Panc1 (cell line): ENCODE data around the gene RADIL. TPM values are rescaled to one million over a fixed set of nuclear protein-coding genes. Genes with fewer than 3 reads are reported as not detected.

ENCODE experiments used
- ATAC-seq: fragments of 200-7000 bp; cut with Tn5 transposase; 2 replicates; pipeline ENCODE4 v1.9.1; 2020; ENCODE audit warnings: mild to moderate bottlenecking, moderate library complexity
- BruUV-seq: library from RNA; stranded (reverse); fragments of 400-500 nt; replicated peaks from 2 replicates; lab custom pipeline; 2021; lab: Mats Ljungman, UMichigan
- CTCF ChIA-PET: fragments of 300-600 bp; sonication (Branson Sonifier 250); formaldehyde crosslinking; loops from one replicate; lab custom pipeline; 2022; ENCODE audit warnings: antibody characterized with exemption; lab: Charles Lee
- POLR2A ChIA-PET: fragments of 300-600 bp; sonication (Branson Sonifier 250); formaldehyde crosslinking; loops from one replicate; lab custom pipeline; 2022; ENCODE audit warnings: antibody characterized with exemption; lab: Charles Lee
- DNase-seq: peaks from one replicate; pipeline ENCODE4 v3.0.0-alpha.2; 2010; ENCODE audit warnings: low read depth, low spot score
- H3K27ac ChIP-seq: 2 replicates; pipeline ENCODE4 v1.5.1; 2011; ENCODE audit warnings: mild to moderate bottlenecking, low read length, inconsistent platforms
- H3K27me3 ChIP-seq: fragments of 200-500 bp; sonication (Bioruptor generic); 2 replicates; pipeline ENCODE4 v1.6.0; 2014; ENCODE audit warnings: low read length, inconsistent platforms; ENCODE audit not compliant: control insufficient read depth, insufficient read depth
- H3K36me3 ChIP-seq: fragments of 200-500 bp; sonication (Bioruptor generic); 2 replicates; pipeline ENCODE4 v1.5.1; 2014; ENCODE audit warnings: inconsistent platforms, mild to moderate bottlenecking, low read length, moderate library complexity; ENCODE audit not compliant: control insufficient read depth, insufficient read depth
- H3K4me1 ChIP-seq: 2 replicates; pipeline ENCODE4 v1.5.1; 2011; ENCODE audit warnings: inconsistent platforms, mild to moderate bottlenecking, low read length, moderate library complexity; ENCODE audit not compliant: control insufficient read depth, insufficient read depth
- H3K4me3 ChIP-seq, 2 experiments: 2 replicates each; pipeline ENCODE4 v1.5.1; 2011 to 2012; ENCODE audit warnings: low read depth in 2 of 2, low read length in 2 of 2, mild to moderate bottlenecking in 2 of 2, inconsistent platforms in 1 of 2, moderate library complexity in 1 of 2
- H3K9me3 ChIP-seq: fragments of 200-500 bp; sonication (Bioruptor generic); 2 replicates; pipeline ENCODE4 v1.5.1; 2014; ENCODE audit warnings: low read depth, mild to moderate bottlenecking, inconsistent platforms, low read length, moderate library complexity; ENCODE audit not compliant: control insufficient read depth, insufficient read depth
- CTCF ChIP-seq: fragments of 450-650 bp; IDR thresholded peaks from 2 replicates; pipeline ENCODE4 v1.5.1; 2017; ENCODE audit warnings: mild to moderate bottlenecking
- POLR2AphosphoS5 ChIP-seq: IDR thresholded peaks from 2 replicates; pipeline ENCODE4 v1.6.1; 2012; ENCODE audit warnings: mild to moderate bottlenecking, low read depth, low read length, moderate library complexity
- REST ChIP-seq, 2 experiments: IDR thresholded peaks; 2 replicates each; pipeline ENCODE4 v1.6.1; 2011 to 2012; ENCODE audit warnings: low read depth in 2 of 2, control low read depth in 1 of 2, low read length in 1 of 2, mild to moderate bottlenecking in 1 of 2, moderate library complexity in 1 of 2; ENCODE audit not compliant: insufficient read depth in 1 of 2
- SIN3A ChIP-seq: IDR thresholded peaks from 2 replicates; pipeline ENCODE4 v1.6.1; 2012; ENCODE audit warnings: low read depth, mild to moderate bottlenecking, low read length, moderate library complexity, borderline replicate concordance; ENCODE audit not compliant: insufficient read depth
- TCF7L2 ChIP-seq: IDR thresholded peaks from 2 replicates; pipeline ENCODE4 v1.6.1; 2011; ENCODE audit warnings: mild to moderate bottlenecking, low read depth, low read length, inconsistent platforms
- in situ Hi-C: cut with HindIII; loops from 2 replicates; pipeline ENCODE4 v1.10.0; 2016; ENCODE audit warnings: low sequenced_read_pairs, low pct_unique_long_range_greater_than_20kb
- intact Hi-C: fragments of 100-400 bp; cut with micrococcal nuclease; formaldehyde crosslinking; loops from one replicate; pipeline ENCODE4 v1.10.0; 2022; ENCODE audit not compliant: unreplicated experiment
- total RNA-seq: library from RNA; stranded (reverse); gene quantifications from one replicate; pipeline ENCODE4 v1.2.1, GENCODE V29; 2021; ENCODE audit not compliant: unreplicated experiment

Gene RADIL
- total RNA-seq, 1 experiment from 2014 or later, result 1.3 TPM

DNA sequence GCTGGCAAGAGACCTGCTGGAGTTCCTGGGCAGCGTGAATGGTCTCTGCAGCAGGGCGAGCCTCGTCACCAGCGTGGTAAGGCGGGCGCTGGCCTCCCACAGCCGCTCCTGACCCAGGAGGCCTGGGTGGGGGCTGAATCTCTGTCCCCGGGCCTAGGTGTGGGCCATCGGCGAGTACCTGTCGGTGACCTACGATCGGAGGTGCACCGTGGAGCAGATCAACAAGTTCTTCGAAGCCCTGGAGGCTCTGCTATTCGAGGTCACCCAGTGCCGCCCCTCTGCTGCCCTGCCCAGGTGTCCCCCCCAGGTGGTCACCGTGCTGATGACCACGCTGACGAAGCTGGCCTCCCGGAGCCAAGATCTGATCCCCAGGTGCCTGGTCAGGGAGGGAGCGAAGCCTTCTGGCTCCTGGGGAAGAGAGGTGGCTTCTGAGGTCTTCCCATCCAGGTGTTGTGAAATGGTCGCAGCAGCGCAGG lies 93.0 kb downstream of the RADIL start:
- H3K4me1 ChIP-seq, result no peaks in the 10 kb centered on the region
- H3K27me3 ChIP-seq, result no peaks in the 10 kb centered on the region
- DNase-seq (no peak), ATAC-seq (no peak)
- intact Hi-C loops (no loop called here), in situ Hi-C loops (no loop called here)
- H3K36me3 ChIP-seq, result no peaks in the 10 kb centered on the region; the same call in 1 of the 2 replicates
- no peak overlapping the region for H3K4me3 ChIP-seq
- no peak overlapping the region for H3K27ac ChIP-seq
- ChIA-PET CTCF (interaction anchor here (0.5 to 0.6 kb wide), 2 partner anchors 43 to 416 kb away, joined by 3 read pairs; no protein-coding TSS in a partner anchor), POLR2A (no interaction called here)
- TF ChIP-seq TCF7L2 (no peak), REST (IDR thresholded peaks at IDR 0.05; ENCODE audit: insufficient read depth in 1 of 2, low read depth in 2 of 2, low read length in 1 of 2) (no peak), CTCF (no peak), POLR2AphosphoS5 (no peak), SIN3A (no peak)
- H3K9me3 ChIP-seq, result no peaks in the 10 kb centered on the region
- BruUV-seq, result no TSS peak

- intact Hi-C loops, result no loop called here
- Histone ChIP-seq H3K27ac (no peak overlapping the region), H3K9me3 (no peaks in the 10 kb centered on the region), H3K4me1 (no peaks in the 10 kb centered on the region), H3K27me3 (no peaks in the 10 kb centered on the region), H3K4me3 (no peak overlapping the region), H3K36me3 (no peaks in the 10 kb centered on the region; the same call in 1 of the 2 replicates)
- ATAC-seq (no peak), DNase-seq (no peak)
- CTCF ChIA-PET, result no interaction called here
- no peak for TF ChIP-seq POLR2AphosphoS5
- in situ Hi-C loops, result no loop called here
- BruUV-seq, result no TSS peak
- POLR2A ChIA-PET, result no interaction called here
These were observed 93.4 kb downstream of the RADIL start for GRCh38 chr7:4790078-4790465.

DNA sequence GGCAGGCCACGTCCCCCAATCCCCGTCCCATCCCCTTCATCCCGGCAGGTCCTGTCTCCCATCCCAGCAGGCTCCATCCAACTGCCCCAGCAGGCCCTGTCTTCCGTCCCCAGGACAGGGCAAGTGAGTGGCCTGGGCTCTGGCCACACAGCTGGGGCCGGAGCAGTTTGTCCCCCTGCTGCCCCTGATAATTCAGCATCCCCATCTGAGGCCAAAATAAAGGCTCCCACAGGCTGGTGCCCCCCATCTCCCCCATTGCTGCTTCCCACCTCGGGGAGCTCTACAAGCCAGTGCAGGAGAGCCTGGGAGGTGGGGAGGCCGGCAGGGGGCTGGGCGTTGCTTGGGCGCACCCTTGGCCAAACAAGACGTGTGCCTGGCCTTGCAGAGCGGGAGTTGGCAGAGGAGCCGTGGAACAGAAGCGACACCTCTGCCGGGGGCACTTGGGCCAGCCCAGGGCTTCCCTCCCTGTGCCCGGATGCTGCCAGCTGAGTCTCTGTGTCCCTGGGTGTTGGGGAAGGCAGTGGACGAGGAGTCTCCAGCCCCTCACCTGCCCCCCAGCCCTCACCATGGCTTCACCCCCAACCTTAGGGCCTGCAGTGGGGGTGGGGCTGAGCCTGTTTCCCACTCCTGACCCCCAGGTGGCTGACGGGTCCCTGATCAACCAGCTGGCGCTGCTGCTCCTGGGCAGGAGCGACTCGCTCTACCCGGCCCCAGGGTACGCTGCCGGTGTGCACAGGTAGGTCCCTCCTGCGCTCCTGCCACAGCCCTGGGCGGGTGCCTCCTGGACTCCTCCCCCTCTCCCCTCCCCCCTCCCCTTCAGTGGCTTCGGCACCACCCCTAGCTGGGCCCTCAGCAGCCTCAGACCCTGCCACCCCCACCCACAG lies 94.1 kb downstream of the RADIL start:
- no peaks in the 10 kb centered on the region for H3K27me3 ChIP-seq
- TF ChIP-seq TCF7L2 (no peak), REST (IDR thresholded peaks at IDR 0.05; ENCODE audit: insufficient read depth in 1 of 2, low read depth in 2 of 2, low read length in 1 of 2) (no peak)
- ChIA-PET CTCF (interaction anchor here (0.7 kb wide), 1 partner anchor 10 kb away, joined by 3 read pairs; no protein-coding TSS in a partner anchor), POLR2A (no interaction called here)
- no peaks in the 10 kb centered on the region for H3K4me1 ChIP-seq
- H3K4me3 ChIP-seq, result no peak overlapping the region
- H3K27ac ChIP-seq, result no peak overlapping the region
- ATAC-seq, result no peak
- no peak for DNase-seq
- in situ Hi-C loops, result no loop called here
- intact Hi-C loops, result no loop called here
- no peaks in the 10 kb centered on the region; the same call in 1 of the 2 replicates for H3K36me3 ChIP-seq
- H3K9me3 ChIP-seq, result no peaks in the 10 kb centered on the region
- BruUV-seq, result no TSS peak
